GM12878 (cell line): ENCODE data around the gene RBX1. TPM values are rescaled to one million over a fixed set of nuclear protein-coding genes. Genes with fewer than 3 reads are reported as not detected.

Source experiments
- ATAC-seq: fragments of 200-7000 bp; cut with Tn5 transposase; 3 replicates; pipeline ENCODE4 v1.9.1; 2020; ENCODE audit warnings: mild to moderate bottlenecking, moderate library complexity
- BruUV-seq: library from RNA; stranded (reverse); fragments of 400-500 nt; replicated peaks from 2 replicates; lab custom pipeline; 2021; lab: Mats Ljungman, UMichigan
- CTCF ChIA-PET: fragments of 300-600 bp; sonication (Branson Sonifier 250); formaldehyde crosslinking; extraction: SDS; loops from one replicate; lab custom pipeline; 2021; ENCODE audit warnings: inconsistent platforms; lab: Yijun Ruan, JAX
- POLR2A ChIA-PET: fragments of 350-600 bp; formaldehyde crosslinking; extraction: SDS; loops from one replicate; lab custom pipeline; 2021; ENCODE audit warnings: inconsistent platforms; lab: Charles Lee
- RAD21 ChIA-PET: fragments of 300-600 bp; sonication (Branson Sonifier 250); formaldehyde crosslinking; loops from one replicate; lab custom pipeline; 2023; ENCODE audit warnings: antibody characterized with exemption; ENCODE audit not compliant: unreplicated experiment; lab: Charles Lee
- SMC1A ChIA-PET: fragments of 300-600 bp; sonication (Branson Sonifier 250); formaldehyde crosslinking; loops from one replicate; lab custom pipeline; 2023; ENCODE audit not compliant: unreplicated experiment, uncharacterized antibody; lab: Charles Lee
- DNase-seq: peaks from one replicate; pipeline ENCODE4 v3.0.0-alpha.2; 2011; ENCODE audit warnings: low read depth, low spot score
- FAIRE-seq: peaks from 3 replicates; lab custom pipeline; 2011; peaks lifted over from hg19 to GRCh38; lab: Jason Lieb, UNC
- H2AFZ ChIP-seq: 2 replicates; pipeline ENCODE4 v1.6.0; 2011; ENCODE audit warnings: low read depth, low read length, control low read depth; ENCODE audit not compliant: control insufficient read depth
- H3K27ac ChIP-seq: 2 replicates; pipeline ENCODE4 v1.5.1; 2011; ENCODE audit warnings: control low read depth; ENCODE audit not compliant: control insufficient read depth, insufficient read depth
- H3K27me3 ChIP-seq, 2 experiments: replicated peaks in 1 of 2; 2 replicates each; pipeline versions ENCODE4 v1.6.0 to v1.6.1; 2011; ENCODE audit warnings: low read length in 1 of 2; ENCODE audit not compliant: control insufficient read depth in 2 of 2, insufficient read depth in 2 of 2
- H3K36me3 ChIP-seq, 2 experiments: 2 replicates each; pipeline ENCODE4 v1.5.1; 2011; ENCODE audit warnings: low read length in 1 of 2; ENCODE audit not compliant: control insufficient read depth in 2 of 2, insufficient read depth in 2 of 2
- H3K4me1 ChIP-seq: 2 replicates; pipeline ENCODE4 v1.6.1; 2011; ENCODE audit warnings: mild to moderate bottlenecking, low read length, moderate library complexity, mixed read lengths; ENCODE audit not compliant: control insufficient read depth, insufficient read depth
- H3K4me2 ChIP-seq: 2 replicates; pipeline ENCODE4 v1.6.0; 2011; ENCODE audit warnings: control low read depth; ENCODE audit not compliant: control insufficient read depth, insufficient read depth
- H3K4me3 ChIP-seq: fragments of 200-600 bp; sonication (generic); 2 replicates; pipeline ENCODE4 v1.5.1; 2016
- H3K79me2 ChIP-seq: 2 replicates; pipeline ENCODE4 v1.6.0; 2011; ENCODE audit warnings: low read length; ENCODE audit not compliant: control insufficient read depth, insufficient read depth
- H3K9ac ChIP-seq: 2 replicates; pipeline ENCODE4 v1.8.0; 2011; ENCODE audit warnings: low read length, control low read depth, mixed read lengths; ENCODE audit not compliant: control insufficient read depth, insufficient read depth
- H3K9me3 ChIP-seq: replicated peaks from 3 replicates; pipeline ENCODE4 v1.5.1; 2011; ENCODE audit warnings: mild to moderate bottlenecking, low read length; ENCODE audit not compliant: control insufficient read depth, insufficient read depth
- H4K20me1 ChIP-seq: 2 replicates; pipeline ENCODE4 v1.6.0; 2011; ENCODE audit not compliant: control insufficient read depth, insufficient read depth
- FOXK2 ChIP-seq: fragments of 450-650 bp; IDR thresholded peaks from 2 replicates; pipeline ENCODE4 v1.6.1; 2017; ENCODE audit warnings: mild to moderate bottlenecking, moderate library complexity
- POLR2A ChIP-seq: IDR thresholded peaks from 2 replicates; pipeline ENCODE4 v1.6.1; 2011; ENCODE audit warnings: low read depth, mild to moderate bottlenecking, low read length
- RAD21 ChIP-seq: IDR thresholded peaks from 2 replicates; pipeline ENCODE4 v1.6.1; 2011; ENCODE audit warnings: mild to moderate bottlenecking, low read depth, low read length, moderate library complexity; ENCODE audit not compliant: insufficient read depth
- RB1 ChIP-seq: fragments of 450-650 bp; formaldehyde crosslinking; IDR thresholded peaks from 2 replicates; pipeline ENCODE4 v1.6.1; 2017; ENCODE audit warnings: mild to moderate bottlenecking, borderline replicate concordance
- SMARCA5 ChIP-seq: fragments of 450-650 bp; IDR thresholded peaks from 2 replicates; pipeline ENCODE4 v1.6.1; 2017; ENCODE audit warnings: mild to moderate bottlenecking
- SMC3 ChIP-seq: IDR thresholded peaks from 2 replicates; pipeline ENCODE4 v1.6.1; 2011; ENCODE audit warnings: low read length, improper control_type of control experiment, borderline replicate concordance
- SPI1 ChIP-seq: IDR thresholded peaks from 2 replicates; pipeline ENCODE4 v1.6.1; 2011; ENCODE audit warnings: low read depth, mild to moderate bottlenecking, low read length, moderate library complexity, borderline replicate concordance; ENCODE audit not compliant: insufficient read depth
- SUPT20H ChIP-seq: IDR thresholded peaks from 2 replicates; pipeline ENCODE4 v1.6.1; 2011; ENCODE audit warnings: low read depth, mild to moderate bottlenecking, low read length, moderate library complexity, borderline replicate concordance; ENCODE audit not compliant: control insufficient read depth
- YY1 ChIP-seq: IDR thresholded peaks from 2 replicates; pipeline ENCODE4 v1.6.1; 2011; ENCODE audit warnings: low read depth, mild to moderate bottlenecking, low read length
- WGBS: methylation state at CpG from one replicate; pipeline ENCODE4 v1.1.6; 2016; ENCODE audit warnings: low lambda C conversion rate; ENCODE audit not compliant: insufficient replicate concordance, insufficient coverage; ENCODE audit errors: missing lambda C conversion rate; 5-methylcytosine and 5-hydroxymethylcytosine counted together
- in situ Hi-C: fragments of 300-500 bp; cut with MboI; formaldehyde crosslinking; loops from 9 replicates; pipeline ENCODE4 v1.14.3; 2018; ENCODE audit warnings: mixed read lengths
- intact Hi-C: fragments of 100-400 bp; cut with micrococcal nuclease; formaldehyde crosslinking; loops from one replicate; pipeline ENCODE4 v1.14.2; 2022; ENCODE audit not compliant: unreplicated experiment
- polyA plus RNA-seq, 11 experiments: library from polyadenylated mRNA; depleted of rRNA in 4 of 11; unstranded in 6 of 11; stranded (reverse) in 5 of 11; fragments of >200 nt; fragmentation: Nextera tagmentation in 4 of 11; fragmentation: Illumina TruSeq in 1 of 11; extraction: Ambion mirVana in 4 of 11; extraction: Trizol in 1 of 11; gene quantifications; 1 replicate in 1 of 11; 2 replicates in 10 of 11; pipeline versions ENCODE4 v1.2.1 to v1.2.3, GENCODE V29; 2011 to 2016; ENCODE audit warnings: inconsistent platforms in 2 of 11, missing spikeins in 2 of 11, low read depth in 1 of 11
- total RNA-seq, 4 experiments: library from RNA; depleted of rRNA in 3 of 4; stranded (reverse); fragments of >200 nt in 3 of 4; fragmentation: Illumina TruSeq in 1 of 4; extraction: Trizol in 1 of 4; gene quantifications; 2 replicates each; pipeline versions ENCODE4 v1.2.1 to v1.2.3, GENCODE V29; 2013 to 2021
- TF ChIP-seq, protein P1 (sequence below): fragments of 450-650 bp; IDR thresholded peaks from 2 replicates; pipeline ENCODE4 v1.6.1; 2017; ENCODE audit warnings: borderline replicate concordance
- TF ChIP-seq, protein P2 (sequence below): IDR thresholded peaks from 2 replicates; pipeline ENCODE4 v1.6.1; 2011; ENCODE audit warnings: borderline replicate concordance, low read depth, mild to moderate bottlenecking, moderate library complexity, low read length; ENCODE audit not compliant: insufficient read depth, poor library complexity, severe bottlenecking
- TF ChIP-seq, protein P3 (sequence below), 3 experiments: IDR thresholded peaks in 2 of 3; conservative IDR thresholded peaks in 1 of 3; 2 replicates each; pipeline ENCODE4 v1.5.1; 2011; ENCODE audit warnings: low read depth in 3 of 3, low read length in 3 of 3, mild to moderate bottlenecking in 3 of 3, control low read depth in 2 of 3, moderate library complexity in 2 of 3, inconsistent platforms in 1 of 3, mixed read lengths in 1 of 3; ENCODE audit not compliant: control insufficient read depth in 2 of 3, insufficient read depth in 1 of 3; ENCODE audit errors: extremely low read depth in 1 of 3

Gene RBX1
- total and polyA plus RNA-seq, 10 of the 15 experiments (the other 5 are each of a cell fraction or from before 2014, with no cell fraction given), result 71.2 to 468 (median 184) TPM

DNA sequence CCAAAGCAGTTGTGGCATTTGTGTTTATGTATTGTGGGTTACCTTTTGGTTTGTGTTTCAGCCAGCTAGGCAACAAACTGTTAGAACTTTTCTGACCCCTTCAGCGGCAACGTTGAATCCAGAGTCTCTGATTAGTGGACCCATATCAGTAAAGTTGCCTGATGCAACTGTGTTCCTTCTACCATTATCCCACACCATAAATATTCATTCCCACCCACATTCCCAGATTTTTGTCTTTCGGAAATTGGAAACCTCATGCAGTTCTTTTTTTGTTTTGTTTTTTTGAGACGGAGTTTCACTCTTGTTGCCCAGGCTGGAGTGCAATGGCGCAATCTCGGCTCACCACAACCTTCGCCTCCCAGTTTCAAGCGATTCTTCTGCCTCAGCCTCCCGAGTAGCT lies 30.7 kb upstream of the RBX1 start (continued):
- TF ChIP-seq, protein P1, sequence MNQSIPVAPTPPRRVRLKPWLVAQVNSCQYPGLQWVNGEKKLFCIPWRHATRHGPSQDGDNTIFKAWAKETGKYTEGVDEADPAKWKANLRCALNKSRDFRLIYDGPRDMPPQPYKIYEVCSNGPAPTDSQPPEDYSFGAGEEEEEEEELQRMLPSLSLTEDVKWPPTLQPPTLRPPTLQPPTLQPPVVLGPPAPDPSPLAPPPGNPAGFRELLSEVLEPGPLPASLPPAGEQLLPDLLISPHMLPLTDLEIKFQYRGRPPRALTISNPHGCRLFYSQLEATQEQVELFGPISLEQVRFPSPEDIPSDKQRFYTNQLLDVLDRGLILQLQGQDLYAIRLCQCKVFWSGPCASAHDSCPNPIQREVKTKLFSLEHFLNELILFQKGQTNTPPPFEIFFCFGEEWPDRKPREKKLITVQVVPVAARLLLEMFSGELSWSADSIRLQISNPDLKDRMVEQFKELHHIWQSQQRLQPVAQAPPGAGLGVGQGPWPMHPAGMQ, result no peak

DNA sequence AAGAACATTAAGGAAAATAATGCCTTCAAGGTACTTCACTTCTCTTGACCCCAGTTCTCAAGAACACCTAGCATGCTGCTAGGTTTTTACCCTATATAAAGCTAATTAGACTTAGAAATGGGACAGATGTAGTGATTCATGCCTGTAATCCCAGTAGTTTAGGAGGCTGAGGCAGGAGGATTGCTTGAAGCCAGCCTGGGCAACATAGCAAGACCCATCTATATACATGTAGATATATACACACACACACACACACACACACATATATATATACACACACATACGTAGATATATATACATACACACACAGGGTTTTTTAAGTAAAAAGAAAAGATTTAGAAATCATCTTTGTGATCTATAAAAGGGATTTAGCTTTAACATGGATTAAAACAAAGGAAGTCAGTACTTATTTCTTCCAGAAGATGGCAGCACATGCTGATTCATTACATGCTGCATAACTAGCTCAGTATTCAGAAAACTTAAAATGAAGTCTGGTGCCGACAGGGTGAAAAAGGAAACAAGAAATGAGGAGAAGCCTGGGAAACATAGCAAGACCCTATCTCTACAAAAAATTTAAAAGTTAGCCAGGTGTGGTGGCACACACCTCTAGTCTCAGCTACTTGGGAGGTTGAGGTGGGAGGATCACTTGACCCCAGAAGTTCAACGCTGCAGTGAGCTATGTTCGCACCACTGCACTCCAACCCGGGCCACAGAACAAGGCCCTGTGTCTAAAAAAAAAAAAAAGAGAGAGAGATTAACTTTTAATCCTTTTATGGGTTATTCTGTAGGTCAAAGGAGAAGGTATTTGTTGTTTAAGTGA lies 28.5 kb upstream of the RBX1 start:
- DNase-seq, result peak; percentile 47
- H3K4me3 ChIP-seq, result no peak overlapping the region
- H3K36me3 ChIP-seq, result peaks cover 4% of the 10 kb centered on the region in 2 experiments; a peak in 3 of 4 replicates
- RAD21 ChIA-PET, result interaction anchor here (0.6 to 3.1 kb wide), 61 partner anchors 9 to 645 kb away, joined by 3 to 101 read pairs (median 4); partner anchors contain the start of genes EP300, RANGAP1, RBX1 and TEF
- H3K9ac ChIP-seq, result no peak overlapping the region
- intact Hi-C loops, result loop anchor here (2.0 to 5.0 kb wide), 2 partner anchors 220 to 314 kb away; no protein-coding TSS in a partner anchor
- no peaks in the 10 kb centered on the region for H4K20me1 ChIP-seq
- POLR2A ChIA-PET, result interaction anchor here (0.5 to 1.7 kb wide), 12 partner anchors 29 to 553 kb away, joined by 3 to 14 read pairs (median 4); partner anchors contain the start of genes CHADL and RBX1
- H3K27ac ChIP-seq, result no peak overlapping the region
- no peaks in the 10 kb centered on the region for H3K79me2 ChIP-seq
- no TSS peak for BruUV-seq
- peak; percentile 88 for ATAC-seq
- H3K4me1 ChIP-seq, result no peaks in the 10 kb centered on the region
- no peak overlapping the region for H3K4me2 ChIP-seq
- 53% methylated on average over 4 of the region's 5 CpGs for WGBS
- H2AFZ ChIP-seq, result peak overlapping the region; percentile 63
- in situ Hi-C loops, result no loop called here
- no peaks in the 10 kb centered on the region for H3K9me3 ChIP-seq
- SMC1A ChIA-PET, result interaction anchor here (0.7 to 3.6 kb wide), 77 partner anchors 8 to 726 kb away, joined by 3 to 73 read pairs (median 4); partner anchors contain the start of gene EP300
- TF ChIP-seq POLR2A (no peak), FOXK2 (no peak), SUPT20H (no peak), YY1 (0 out of 2 replicates have a peak, but pooled peaks have one; percentile 34), RB1 (no peak), RAD21 (peak; percentile 84), SMC3 (peak; percentile 72; the same call in 1 of the 2 replicates), SMARCA5 (peak; percentile 26; the same call in 1 of the 2 replicates), SPI1 (no peak)
- TF ChIP-seq, protein P2, sequence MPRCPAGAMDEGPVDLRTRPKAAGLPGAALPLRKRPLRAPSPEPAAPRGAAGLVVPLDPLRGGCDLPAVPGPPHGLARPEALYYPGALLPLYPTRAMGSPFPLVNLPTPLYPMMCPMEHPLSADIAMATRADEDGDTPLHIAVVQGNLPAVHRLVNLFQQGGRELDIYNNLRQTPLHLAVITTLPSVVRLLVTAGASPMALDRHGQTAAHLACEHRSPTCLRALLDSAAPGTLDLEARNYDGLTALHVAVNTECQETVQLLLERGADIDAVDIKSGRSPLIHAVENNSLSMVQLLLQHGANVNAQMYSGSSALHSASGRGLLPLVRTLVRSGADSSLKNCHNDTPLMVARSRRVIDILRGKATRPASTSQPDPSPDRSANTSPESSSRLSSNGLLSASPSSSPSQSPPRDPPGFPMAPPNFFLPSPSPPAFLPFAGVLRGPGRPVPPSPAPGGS, result no peak
- TF ChIP-seq, protein P3, sequence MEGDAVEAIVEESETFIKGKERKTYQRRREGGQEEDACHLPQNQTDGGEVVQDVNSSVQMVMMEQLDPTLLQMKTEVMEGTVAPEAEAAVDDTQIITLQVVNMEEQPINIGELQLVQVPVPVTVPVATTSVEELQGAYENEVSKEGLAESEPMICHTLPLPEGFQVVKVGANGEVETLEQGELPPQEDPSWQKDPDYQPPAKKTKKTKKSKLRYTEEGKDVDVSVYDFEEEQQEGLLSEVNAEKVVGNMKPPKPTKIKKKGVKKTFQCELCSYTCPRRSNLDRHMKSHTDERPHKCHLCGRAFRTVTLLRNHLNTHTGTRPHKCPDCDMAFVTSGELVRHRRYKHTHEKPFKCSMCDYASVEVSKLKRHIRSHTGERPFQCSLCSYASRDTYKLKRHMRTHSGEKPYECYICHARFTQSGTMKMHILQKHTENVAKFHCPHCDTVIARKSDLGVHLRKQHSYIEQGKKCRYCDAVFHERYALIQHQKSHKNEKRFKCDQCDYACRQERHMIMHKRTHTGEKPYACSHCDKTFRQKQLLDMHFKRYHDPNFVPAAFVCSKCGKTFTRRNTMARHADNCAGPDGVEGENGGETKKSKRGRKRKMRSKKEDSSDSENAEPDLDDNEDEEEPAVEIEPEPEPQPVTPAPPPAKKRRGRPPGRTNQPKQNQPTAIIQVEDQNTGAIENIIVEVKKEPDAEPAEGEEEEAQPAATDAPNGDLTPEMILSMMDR (IDR thresholded peaks at IDR 0.05 in 2 of 3, conservative IDR thresholded peaks at IDR 0.05 in 1 of 3; ENCODE audit: control insufficient read depth in 2 of 3, extremely low read depth in 1 of 3, insufficient read depth in 1 of 3, low read depth in 3 of 3, low read length in 3 of 3), result peak; percentile 41 to 67 (median 56); a peak in 5 of 6 replicates
- H3K27me3 ChIP-seq, result no peaks in the 10 kb centered on the region
- CTCF ChIA-PET, result interaction anchor here (0.7 to 5.5 kb wide), 99 partner anchors 8 to 614 kb away, joined by 3 to 136 read pairs (median 5); partner anchors contain the start of genes EP300, L3MBTL2, RANGAP1 and RBX1
- peak; percentile 72 for FAIRE-seq
